ENCODE results near the gene SCRN2. TPM values are rescaled to one million over a fixed set of nuclear protein-coding genes. Genes with fewer than 3 reads are reported as not detected.

SCRN2 gene
- total RNA-seq, 1 experiment from 2014 or later = 47.9 TPM

DNA sequence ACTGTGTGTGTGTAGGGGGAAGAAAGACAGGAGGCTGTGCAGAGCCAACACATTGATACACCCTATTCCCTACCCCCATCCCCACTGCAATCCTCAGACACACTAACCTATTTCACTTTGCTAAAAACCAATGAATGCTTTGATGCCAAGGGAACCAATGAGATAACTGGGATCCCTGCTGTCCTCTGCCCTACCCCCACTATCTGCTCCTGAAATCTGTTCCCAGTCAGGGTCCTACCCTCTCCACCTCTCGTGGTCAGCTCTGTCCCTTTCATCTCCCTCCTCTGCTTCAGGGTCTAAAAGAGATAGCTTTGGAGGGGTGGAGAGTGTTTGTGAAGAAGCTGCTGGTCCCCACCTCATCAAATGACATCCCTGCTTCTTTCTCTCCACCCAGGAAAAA, 29.0 kb upstream of the SCRN2 start:
- ATAC-seq (no peak), DNase-seq (no peak)
- Histone ChIP-seq H3K27me3 (ENCODE audit: low read length) (no peaks in the 10 kb centered on the region), H3K9me3 (ENCODE audit: low read length) (no peaks in the 10 kb centered on the region), H3K36me3 (ENCODE audit: low read depth, low read length) (no peaks in the 10 kb centered on the region), H3F3A (ENCODE audit: low read length, unreplicated experiment) (no peaks in the 10 kb centered on the region), H3K9ac (ENCODE audit: low read length) (no peak overlapping the region), H3K9me2 (replicated peaks; ENCODE audit: low read length) (no peaks in the 10 kb centered on the region), H3K4me1 (ENCODE audit: insufficient read depth, low read length) (peaks cover 6% of the 10 kb centered on the region), H3K4me3 (ENCODE audit: low read length) (no peak overlapping the region), H3K27ac (ENCODE audit: low read length) (no peak overlapping the region), H3K79me2 (ENCODE audit: low read length) (no peaks in the 10 kb centered on the region), H2AFZ (ENCODE audit: low read length) (no peak overlapping the region), H4K20me1 (ENCODE audit: low read length) (no peaks in the 10 kb centered on the region), H3K4me2 (ENCODE audit: low read length) (no peak overlapping the region)
- no TSS peak for BruUV-seq (replicated peaks)
- intact Hi-C loops (cut with micrococcal nuclease) = no loop called here
- TF ChIP-seq, protein P1, sequence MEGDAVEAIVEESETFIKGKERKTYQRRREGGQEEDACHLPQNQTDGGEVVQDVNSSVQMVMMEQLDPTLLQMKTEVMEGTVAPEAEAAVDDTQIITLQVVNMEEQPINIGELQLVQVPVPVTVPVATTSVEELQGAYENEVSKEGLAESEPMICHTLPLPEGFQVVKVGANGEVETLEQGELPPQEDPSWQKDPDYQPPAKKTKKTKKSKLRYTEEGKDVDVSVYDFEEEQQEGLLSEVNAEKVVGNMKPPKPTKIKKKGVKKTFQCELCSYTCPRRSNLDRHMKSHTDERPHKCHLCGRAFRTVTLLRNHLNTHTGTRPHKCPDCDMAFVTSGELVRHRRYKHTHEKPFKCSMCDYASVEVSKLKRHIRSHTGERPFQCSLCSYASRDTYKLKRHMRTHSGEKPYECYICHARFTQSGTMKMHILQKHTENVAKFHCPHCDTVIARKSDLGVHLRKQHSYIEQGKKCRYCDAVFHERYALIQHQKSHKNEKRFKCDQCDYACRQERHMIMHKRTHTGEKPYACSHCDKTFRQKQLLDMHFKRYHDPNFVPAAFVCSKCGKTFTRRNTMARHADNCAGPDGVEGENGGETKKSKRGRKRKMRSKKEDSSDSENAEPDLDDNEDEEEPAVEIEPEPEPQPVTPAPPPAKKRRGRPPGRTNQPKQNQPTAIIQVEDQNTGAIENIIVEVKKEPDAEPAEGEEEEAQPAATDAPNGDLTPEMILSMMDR (conservative IDR thresholded peaks at IDR 0.05; ENCODE audit: low read depth, low read length) = no peak
- TF ChIP-seq EZH2phosphoT487 (IDR thresholded peaks at IDR 0.05; ENCODE audit: borderline replicate concordance, low read length) (no peak), EZH2 (IDR thresholded peaks at IDR 0.05; ENCODE audit: low read length, unreplicated experiment) (no peak)
- ChIA-PET CTCF (no interaction called here), POLR2A (ENCODE audit: unreplicated experiment) (no interaction called here)

DNA sequence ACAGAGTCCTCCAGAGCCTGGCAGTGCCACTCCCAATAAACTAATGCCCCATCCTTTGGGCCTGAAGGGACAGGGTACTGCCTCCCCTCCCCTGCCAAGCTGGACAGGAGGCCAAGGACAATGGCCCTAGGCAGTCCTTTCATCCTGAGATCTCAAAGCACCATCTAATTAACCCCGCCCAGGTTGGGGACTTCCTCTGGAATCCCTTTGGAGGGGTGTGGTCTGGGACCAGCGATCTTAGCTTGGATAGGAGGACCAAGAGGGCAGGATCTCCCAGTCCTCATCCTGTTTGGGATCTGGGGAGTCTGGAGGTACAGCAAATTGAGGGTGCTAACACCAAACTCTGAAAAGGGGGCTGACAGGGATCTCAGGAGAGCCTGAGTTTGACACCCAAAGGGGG, 28.0 kb upstream of the SCRN2 start:
- POLR2A ChIA-PET (ENCODE audit: unreplicated experiment) = no interaction called here
- H3K4me1 ChIP-seq (ENCODE audit: insufficient read depth, low read length) = peaks cover 15% of the 10 kb centered on the region
- H3K4me2 ChIP-seq (ENCODE audit: low read length) = no peak overlapping the region
- no TSS peak for BruUV-seq (replicated peaks)
- H3K4me3 ChIP-seq (ENCODE audit: low read length) = no peak overlapping the region
- DNase-seq = no peak
- H3K27me3 ChIP-seq (ENCODE audit: low read length) = no peaks in the 10 kb centered on the region
- no peaks in the 10 kb centered on the region for H3K36me3 ChIP-seq (ENCODE audit: low read depth, low read length)
- no peak for ATAC-seq
- H4K20me1 ChIP-seq (ENCODE audit: low read length) = no peaks in the 10 kb centered on the region
- no peak overlapping the region for H3K27ac ChIP-seq (ENCODE audit: low read length)
- H3K9me3 ChIP-seq (ENCODE audit: low read length) = no peaks in the 10 kb centered on the region
- CTCF ChIA-PET = interaction anchor here (0.6 kb wide), 1 partner anchor 88 kb away, joined by 3 read pairs; the partner anchor contains the start of gene PRR15L
- intact Hi-C loops (cut with micrococcal nuclease) = no loop called here
- no peaks in the 10 kb centered on the region for H3K9me2 ChIP-seq (replicated peaks; ENCODE audit: low read length)
- H3K9ac ChIP-seq (ENCODE audit: low read length) = no peak overlapping the region
- TF ChIP-seq, protein P1 (conservative IDR thresholded peaks at IDR 0.05; ENCODE audit: low read depth, low read length) = no peak
- H3F3A ChIP-seq (ENCODE audit: low read length, unreplicated experiment) = peaks cover 4% of the 10 kb centered on the region
- H2AFZ ChIP-seq (ENCODE audit: low read length) = no peak overlapping the region
- H3K79me2 ChIP-seq (ENCODE audit: low read length) = no peaks in the 10 kb centered on the region

DNA sequence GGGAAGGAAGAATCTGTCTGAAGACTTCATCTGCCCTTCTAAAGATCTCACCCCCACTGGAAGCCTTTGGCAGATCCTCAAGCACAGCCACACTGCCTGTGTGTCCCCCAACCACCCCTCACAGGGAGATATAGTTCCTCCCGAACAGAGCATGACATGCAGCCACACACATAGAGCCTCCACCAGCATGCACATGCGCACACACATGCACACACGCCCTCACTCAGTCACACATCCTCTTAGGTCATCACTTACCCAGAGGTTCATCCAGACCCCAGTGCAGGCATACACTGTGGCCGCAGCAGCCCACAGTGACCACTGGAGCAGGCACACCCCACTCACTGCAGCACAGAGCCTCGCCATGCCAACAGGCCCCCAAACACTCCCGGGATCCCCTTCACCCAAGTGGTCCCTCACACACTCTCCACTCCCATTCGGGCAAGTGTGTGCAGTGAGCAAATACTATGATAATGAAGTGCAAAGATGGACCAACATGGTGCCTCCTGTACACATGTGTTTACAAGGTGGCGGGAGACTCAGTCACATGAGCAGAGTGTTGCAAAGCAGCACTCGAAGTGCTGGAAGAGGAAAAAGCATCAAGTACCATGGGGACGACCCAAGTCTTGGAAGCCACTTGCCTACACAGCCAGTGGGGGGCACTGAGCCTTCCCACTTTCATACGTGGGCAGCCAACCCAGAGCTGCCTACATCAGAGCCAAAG, 26.9 kb upstream of the SCRN2 start:
- no TSS peak for BruUV-seq (replicated peaks)
- TF ChIP-seq, protein P1 (conservative IDR thresholded peaks at IDR 0.05; ENCODE audit: low read depth, low read length) = no peak
- TF ChIP-seq EZH2phosphoT487 (IDR thresholded peaks at IDR 0.05; ENCODE audit: borderline replicate concordance, low read length) (no peak), EZH2 (IDR thresholded peaks at IDR 0.05; ENCODE audit: low read length, unreplicated experiment) (no peak)
- Histone ChIP-seq H2AFZ (ENCODE audit: low read length) (no peak overlapping the region), H3K27ac (ENCODE audit: low read length) (no peak overlapping the region), H3K27me3 (ENCODE audit: low read length) (no peaks in the 10 kb centered on the region), H4K20me1 (ENCODE audit: low read length) (no peaks in the 10 kb centered on the region), H3K9ac (ENCODE audit: low read length) (no peak overlapping the region), H3K4me1 (ENCODE audit: insufficient read depth, low read length) (peaks cover 21% of the 10 kb centered on the region), H3K4me3 (ENCODE audit: low read length) (no peak overlapping the region), H3K9me3 (ENCODE audit: low read length) (no peaks in the 10 kb centered on the region), H3K9me2 (replicated peaks; ENCODE audit: low read length) (no peaks in the 10 kb centered on the region), H3K79me2 (ENCODE audit: low read length) (no peaks in the 10 kb centered on the region), H3K4me2 (ENCODE audit: low read length) (no peak overlapping the region), H3K36me3 (ENCODE audit: low read depth, low read length) (no peaks in the 10 kb centered on the region), H3F3A (ENCODE audit: low read length, unreplicated experiment) (peaks cover 6% of the 10 kb centered on the region)
- CTCF ChIA-PET = no interaction called here
- POLR2A ChIA-PET (ENCODE audit: unreplicated experiment) = no interaction called here
- intact Hi-C loops (cut with micrococcal nuclease) = no loop called here
- ATAC-seq (no peak), DNase-seq (no peak)

All from PC-3 (cell line).